ENCODE measurements around the gene TRRAP.

Gene TRRAP

GRCh38 chr7:98985945-98986344, 107.6 kb downstream of the TRRAP start:
- H3K4me3 ChIP-seq (ENCODE audit: low read length): no peak overlapping the region
- H4K20me1 ChIP-seq (ENCODE audit: insufficient read depth, low read length): no peaks in the 10 kb centered on the region
- H3K9ac ChIP-seq (ENCODE audit: low read length): no peak overlapping the region
- no peak overlapping the region for H3K4me2 ChIP-seq (ENCODE audit: low read depth, low read length)
- H3K27ac ChIP-seq (ENCODE audit: low read length): no peak overlapping the region
- H3K9me2 ChIP-seq (replicated peaks; ENCODE audit: insufficient read depth, low read length): no peaks in the 10 kb centered on the region
- peaks cover 31% of the 10 kb centered on the region for H3K36me3 ChIP-seq (replicated peaks; ENCODE audit: insufficient read depth, low read length)
- DNase-seq: no peak
- no peak for TF ChIP-seq CTCF (IDR thresholded peaks at IDR 0.05; ENCODE audit: low read length)
- TF ChIP-seq EZH2phosphoT487 (IDR thresholded peaks at IDR 0.05; ENCODE audit: low read length): no peak
- no peak for TF ChIP-seq EZH2 (optimal IDR thresholded peaks at IDR 0.05; ENCODE audit: low read depth, low read length)
- H3K4me1 ChIP-seq (ENCODE audit: low read length): no peaks in the 10 kb centered on the region
- no peaks in the 10 kb centered on the region for H3F3A ChIP-seq (ENCODE audit: insufficient read depth, low read length)
- no peak overlapping the region for H2AFZ ChIP-seq (ENCODE audit: low read length)
- H3K9me3 ChIP-seq (replicated peaks; ENCODE audit: insufficient read depth, low read length): no peaks in the 10 kb centered on the region
- H3K79me2 ChIP-seq (ENCODE audit: low read length): 0 out of 2 replicates have a peak, but pooled peaks cover 3% of the 10 kb centered on the region
- no peaks in the 10 kb centered on the region for H3K27me3 ChIP-seq (replicated peaks; ENCODE audit: insufficient read depth, low read length)

GRCh38 chr7:98988641-98989040, 110.3 kb downstream of the TRRAP start:
- no peaks in the 10 kb centered on the region for H3K27me3 ChIP-seq (replicated peaks; ENCODE audit: insufficient read depth, low read length)
- no peaks in the 10 kb centered on the region for H4K20me1 ChIP-seq (ENCODE audit: insufficient read depth, low read length)
- no peaks in the 10 kb centered on the region for H3K9me2 ChIP-seq (replicated peaks; ENCODE audit: insufficient read depth, low read length)
- H3K27ac ChIP-seq (ENCODE audit: low read length): no peak overlapping the region
- no peaks in the 10 kb centered on the region for H3F3A ChIP-seq (ENCODE audit: insufficient read depth, low read length)
- H3K4me3 ChIP-seq (ENCODE audit: low read length): no peak overlapping the region
- TF ChIP-seq EZH2phosphoT487 (IDR thresholded peaks at IDR 0.05; ENCODE audit: low read length) (no peak), CTCF (IDR thresholded peaks at IDR 0.05; ENCODE audit: low read length) (no peak), EZH2 (optimal IDR thresholded peaks at IDR 0.05; ENCODE audit: low read depth, low read length) (no peak)
- no peak overlapping the region for H3K9ac ChIP-seq (ENCODE audit: low read length)
- H3K4me1 ChIP-seq (ENCODE audit: low read length): no peaks in the 10 kb centered on the region
- no peaks in the 10 kb centered on the region for H3K9me3 ChIP-seq (replicated peaks; ENCODE audit: insufficient read depth, low read length)
- peaks cover 45% of the 10 kb centered on the region for H3K36me3 ChIP-seq (replicated peaks; ENCODE audit: insufficient read depth, low read length)
- DNase-seq: no peak
- no peak overlapping the region for H3K4me2 ChIP-seq (ENCODE audit: low read depth, low read length)
- H3K79me2 ChIP-seq (ENCODE audit: low read length): 0 out of 2 replicates have a peak, but pooled peaks cover 3% of the 10 kb centered on the region
- H2AFZ ChIP-seq (ENCODE audit: low read length): no peak overlapping the region

DNA sequence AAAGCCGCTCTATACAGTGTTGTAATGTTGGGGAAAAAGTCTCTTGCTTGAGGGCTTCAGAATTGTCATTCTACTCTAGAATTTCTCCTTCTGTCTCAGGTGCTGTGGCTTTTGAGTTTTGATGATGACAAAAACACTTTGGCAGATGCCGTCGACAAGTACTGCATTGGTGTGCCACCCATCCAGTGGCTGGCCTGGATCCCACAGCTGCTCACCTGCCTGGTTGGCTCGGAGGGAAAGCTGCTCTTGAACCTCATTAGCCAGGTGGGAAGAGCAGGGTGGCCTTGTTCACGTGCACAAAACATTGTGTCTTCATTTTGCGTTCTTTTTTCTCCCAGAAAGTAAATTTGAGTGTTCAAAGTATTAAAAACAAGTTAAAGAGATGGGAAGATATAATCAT, 112.0 kb downstream of the TRRAP start:
- Histone ChIP-seq H3K27ac (ENCODE audit: low read length) (no peak overlapping the region), H3K27me3 (replicated peaks; ENCODE audit: insufficient read depth, low read length) (no peaks in the 10 kb centered on the region), H3K79me2 (ENCODE audit: low read length) (0 out of 2 replicates have a peak, but pooled peaks cover 3% of the 10 kb centered on the region), H3K4me3 (ENCODE audit: low read length) (no peak overlapping the region), H3F3A (ENCODE audit: insufficient read depth, low read length) (no peaks in the 10 kb centered on the region), H3K9me3 (replicated peaks; ENCODE audit: insufficient read depth, low read length) (no peaks in the 10 kb centered on the region), H3K9me2 (replicated peaks; ENCODE audit: insufficient read depth, low read length) (no peaks in the 10 kb centered on the region), H3K36me3 (replicated peaks; ENCODE audit: insufficient read depth, low read length) (peaks cover 47% of the 10 kb centered on the region), H3K9ac (ENCODE audit: low read length) (no peak overlapping the region), H2AFZ (ENCODE audit: low read length) (no peak overlapping the region), H3K4me2 (ENCODE audit: low read depth, low read length) (no peak overlapping the region), H3K4me1 (ENCODE audit: low read length) (no peaks in the 10 kb centered on the region), H4K20me1 (ENCODE audit: insufficient read depth, low read length) (no peaks in the 10 kb centered on the region)
- DNase-seq: no peak
- TF ChIP-seq CTCF (IDR thresholded peaks at IDR 0.05; ENCODE audit: low read length): no peak
- TF ChIP-seq EZH2phosphoT487 (IDR thresholded peaks at IDR 0.05; ENCODE audit: low read length): no peak
- no peak for TF ChIP-seq EZH2 (optimal IDR thresholded peaks at IDR 0.05; ENCODE audit: low read depth, low read length)

Data from MM.1S (cell line).